ENCODE results near the gene OR5W2. TPM values are rescaled to one million over a fixed set of nuclear protein-coding genes. Genes with fewer than 3 reads are reported as not detected.
"Not testable (repeated sequence)": the region's sequence is repeated elsewhere in the genome, so short reads cannot be mapped to it uniquely, and the experiment has no call there.

OR5W2 gene
- total RNA-seq, 1 experiment from 2014 or later: not detected

DNA sequence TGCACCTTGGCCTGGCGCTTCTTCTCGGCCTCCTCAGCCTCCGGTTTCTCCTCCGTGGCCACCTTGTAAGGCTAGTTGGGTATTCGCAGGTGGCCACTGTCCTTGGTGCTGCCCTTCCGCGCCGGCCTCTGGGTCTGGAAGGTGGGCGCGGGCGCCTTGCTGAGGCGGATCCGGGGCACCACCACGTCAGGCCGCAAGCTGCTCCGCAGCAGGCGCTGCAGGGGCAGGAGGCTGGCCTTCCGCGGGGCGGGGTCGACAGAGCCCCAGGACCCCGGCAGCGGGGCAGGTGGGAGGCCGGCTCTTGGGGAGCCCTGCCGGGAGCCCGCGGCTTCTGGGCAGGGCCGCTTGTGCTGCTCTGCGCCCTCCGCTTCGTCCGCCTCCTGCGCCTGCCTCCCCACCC is 41.7 kb downstream of the OR5W2 start:
- ChIA-PET POLR2A (interaction anchor here (0.6 kb wide), 1 partner anchor 399 kb away, joined by 4 read pairs; no protein-coding TSS in a partner anchor), CTCF (interaction anchor here (0.6 kb wide), 1 partner anchor 284 kb away, joined by 3 read pairs; no protein-coding TSS in a partner anchor)
- H3K27me3 ChIP-seq (replicated peaks; ENCODE audit: control insufficient read depth, insufficient read depth, low read length); H3K4me1 Mint-ChIP-seq (ENCODE audit: low read depth, unreplicated experiment); H3K9me3 Mint-ChIP-seq (ENCODE audit: unreplicated experiment); H3K4me3 ChIP-seq (ENCODE audit: low read depth, low read length); H3K27ac Mint-ChIP-seq (ENCODE audit: unreplicated experiment); DNase-seq; H3K4me3 Mint-ChIP-seq (ENCODE audit: unreplicated experiment); H3K9me3 ChIP-seq; intact Hi-C loops (cut with micrococcal nuclease; ENCODE audit: unreplicated experiment); H3K36me3 ChIP-seq (ENCODE audit: control insufficient read depth, insufficient read depth, low read length); BruUV-seq (replicated peaks); H3K27me3 Mint-ChIP-seq (ENCODE audit: insufficient read depth, unreplicated experiment); H3K36me3 Mint-ChIP-seq (ENCODE audit: insufficient read depth, unreplicated experiment); H3K4me1 ChIP-seq: not testable (repeated sequence)

GRCh38 chr11:55867354-55867753 is 47.0 kb downstream of the OR5W2 start:
- H3K36me3 ChIP-seq (ENCODE audit: control insufficient read depth, insufficient read depth, low read length); H3K27ac Mint-ChIP-seq (ENCODE audit: unreplicated experiment); H3K9me3 ChIP-seq; intact Hi-C loops (cut with micrococcal nuclease; ENCODE audit: unreplicated experiment); H3K4me1 Mint-ChIP-seq (ENCODE audit: low read depth, unreplicated experiment); BruUV-seq (replicated peaks); H3K9me3 Mint-ChIP-seq (ENCODE audit: unreplicated experiment); H3K4me3 Mint-ChIP-seq (ENCODE audit: unreplicated experiment); H3K27me3 ChIP-seq (replicated peaks; ENCODE audit: control insufficient read depth, insufficient read depth, low read length); H3K4me1 ChIP-seq; H3K27me3 Mint-ChIP-seq (ENCODE audit: insufficient read depth, unreplicated experiment); H3K36me3 Mint-ChIP-seq (ENCODE audit: insufficient read depth, unreplicated experiment); DNase-seq; H3K4me3 ChIP-seq (ENCODE audit: low read depth, low read length); CTCF ChIA-PET; POLR2A ChIA-PET: not testable (repeated sequence)

Other genes starting within 250 kb of the OR5W2 start
- gene OR5D13, start 141.1 kb downstream of the OR5W2 start, total RNA-seq (2022): not detected in 2 replicates
- gene OR5D14, start 119.0 kb downstream of the OR5W2 start, total RNA-seq (2022): not detected in 2 replicates
- gene OR5L1, start 103.2 kb downstream of the OR5W2 start, total RNA-seq (2022): not detected in 2 replicates
- gene OR5D18, start 95.0 kb downstream of the OR5W2 start, total RNA-seq (2022): not detected in 2 replicates
- not detected in 2 replicates for gene OR5L2, start 87.4 kb downstream of the OR5W2 start, total RNA-seq (2022)
- not detected in 2 replicates for gene OR5D16, start 75.8 kb downstream of the OR5W2 start, total RNA-seq (2022)
- not detected in 2 replicates for gene TRIM51, start 31.3 kb downstream of the OR5W2 start, total RNA-seq (2022)
- not detected in 2 replicates for gene OR5I1, start 21.8 kb upstream of the OR5W2 start, total RNA-seq (2022)
- gene OR10AG1, start 55.4 kb upstream of the OR5W2 start, total RNA-seq (2022): not detected in 2 replicates
- gene OR5F1, start 80.0 kb upstream of the OR5W2 start, total RNA-seq (2022): not detected in 2 replicates
- not detected in 2 replicates for gene OR5AS1, start 113.1 kb upstream of the OR5W2 start, total RNA-seq (2022)
- gene OR8I2, start 178.7 kb upstream of the OR5W2 start, total RNA-seq (2022): not detected in 2 replicates
- not detected in 2 replicates for gene OR8H2, start 189.1 kb upstream of the OR5W2 start, total RNA-seq (2022)
- not detected in 2 replicates for gene OR8H3, start 207.8 kb upstream of the OR5W2 start, total RNA-seq (2022)
- gene OR8J3, start 225.6 kb upstream of the OR5W2 start, total RNA-seq (2022): not detected in 2 replicates
- not detected in 2 replicates for gene OR8K5, start 245.7 kb upstream of the OR5W2 start, total RNA-seq (2022)

Data from Caco-2 (cell line).